Upper lobe of right lung (tissue), 1 donor: ENCODE measurements around the gene TTBK2. TPM values are rescaled to one million over a fixed set of nuclear protein-coding genes. Genes with fewer than 3 reads are reported as not detected.
A peak's percentile ranks its signal among the peaks of the same experiment; 100 is the strongest.

Experiments
- ATAC-seq: fragments of 200-7000 bp; cut with Tn5 transposase; one replicate; pipeline ENCODE4 v1.9.1; 2020; ENCODE audit warnings: mild to moderate bottlenecking, moderate library complexity
- DNase-seq: peaks from one replicate; pipeline ENCODE4 v3.0.0-alpha.2; 2020
- H3K27ac ChIP-seq: fragments of 200-600 bp; one replicate; pipeline ENCODE4 v1.8.0; 2022
- H3K27me3 ChIP-seq: fragments of 200-600 bp; one replicate; pipeline ENCODE4 v1.8.0; 2022; ENCODE audit warnings: mild to moderate bottlenecking
- H3K36me3 ChIP-seq: fragments of 200-600 bp; one replicate; pipeline ENCODE4 v1.8.0; 2022
- H3K4me1 ChIP-seq: fragments of 200-600 bp; one replicate; pipeline ENCODE4 v1.8.0; 2022
- H3K4me3 ChIP-seq: fragments of 200-600 bp; one replicate; pipeline ENCODE4 v1.8.0; 2022; ENCODE audit warnings: mild to moderate bottlenecking
- H3K9me3 ChIP-seq: fragments of 200-600 bp; one replicate; pipeline ENCODE4 v1.8.0; 2022
- CTCF ChIP-seq: fragments of 200-600 bp; IDR thresholded peaks from one replicate; pipeline ENCODE4 v1.8.0; 2022; ENCODE audit warnings: antibody characterized with exemption
- intact Hi-C: fragments of 100-400 bp; cut with DNase I; formaldehyde crosslinking; loops from one replicate; pipeline ENCODE4 v1.11.0; 2022
- total RNA-seq: library from RNA; stranded (reverse); fragmentation: NEBNext Ultra II Directional; extraction: Animal tissue kit (Norgen Biotek cat#: 25700); gene quantifications from one replicate; pipeline ENCODE4 v1.2.1, GENCODE V29; 2021
- donor health status: DM: no; HTN: yes; CAD: no; lungs with severe emphysema.

Gene TTBK2
- total RNA-seq, 1 donor from 2014 or later = 19.1 TPM

- intact Hi-C loops = loop anchor here (10.0 kb wide), 1 partner anchor 225 kb away; no protein-coding TSS in a partner anchor
- no peaks in the 10 kb centered on the region for H3K9me3 ChIP-seq
Observed at GRCh38 chr15:42929306-42929848, 8.8 kb upstream of the TTBK2 start.

GRCh38 chr15:42921342-42921731 is 759 bp upstream of the TTBK2 start:
- Histone ChIP-seq H3K27me3 (no peaks in the 10 kb centered on the region), H3K4me3 (peak overlapping the region; percentile 95), H3K9me3 (no peaks in the 10 kb centered on the region), H3K4me1 (peaks cover 11% of the 10 kb centered on the region), H3K36me3 (no peaks in the 10 kb centered on the region), H3K27ac (peak overlapping the region; percentile 47)
- intact Hi-C loops = loop anchor here (10.0 kb wide), 1 partner anchor 217 kb away; no protein-coding TSS in a partner anchor
- ATAC-seq (no peak), DNase-seq (no peak)
- TF ChIP-seq CTCF = no peak

More at GRCh38 chr15:42929306-42929848, 8.8 kb upstream of the TTBK2 start:
- no peak for TF ChIP-seq CTCF
- no peak for ATAC-seq
- Histone ChIP-seq H3K4me1 (no peaks in the 10 kb centered on the region), H3K36me3 (no peaks in the 10 kb centered on the region), H3K27me3 (no peaks in the 10 kb centered on the region), H3K4me3 (no peak overlapping the region), H3K27ac (no peak overlapping the region)
- DNase-seq = no peak

GRCh38 chr15:42919799-42920518 is 619 bp downstream of the TTBK2 start:
- Histone ChIP-seq H3K9me3 (no peaks in the 10 kb centered on the region), H3K4me1 (peaks cover 11% of the 10 kb centered on the region), H3K27ac (peak overlapping the region; percentile 81), H3K4me3 (peak overlapping the region; percentile 95), H3K27me3 (no peaks in the 10 kb centered on the region), H3K36me3 (no peaks in the 10 kb centered on the region)
- intact Hi-C loops = loop anchor here (10.0 kb wide), 1 partner anchor 215 kb away; no protein-coding TSS in a partner anchor
- DNase-seq (peak; percentile 74), ATAC-seq (peak; percentile 3)
- no peak for TF ChIP-seq CTCF

GRCh38 chr15:42919308-42919707 is 1.3 kb downstream of the TTBK2 start:
- Histone ChIP-seq H3K9me3 (no peaks in the 10 kb centered on the region), H3K4me3 (peak overlapping the region; percentile 95), H3K4me1 (peaks cover 11% of the 10 kb centered on the region), H3K27ac (peak overlapping the region; percentile 81), H3K27me3 (no peaks in the 10 kb centered on the region), H3K36me3 (no peaks in the 10 kb centered on the region)
- TF ChIP-seq CTCF = no peak
- DNase-seq (no peak), ATAC-seq (no peak)
- intact Hi-C loops = no loop called here

GRCh38 chr15:42918047-42918446 is 2.5 kb downstream of the TTBK2 start:
- TF ChIP-seq CTCF = no peak
- Histone ChIP-seq H3K36me3 (no peaks in the 10 kb centered on the region), H3K4me3 (no peak overlapping the region), H3K4me1 (peaks cover 11% of the 10 kb centered on the region), H3K9me3 (no peaks in the 10 kb centered on the region), H3K27me3 (no peaks in the 10 kb centered on the region), H3K27ac (no peak overlapping the region)
- no peak for ATAC-seq
- no peak for DNase-seq
- intact Hi-C loops = no loop called here
